Esophagus muscularis mucosa (tissue), 4 donors: Measurements from ENCODE around the gene SENP8. TPM values are rescaled to one million over a fixed set of nuclear protein-coding genes. Genes with fewer than 3 reads are reported as not detected.
"Not testable (repeated sequence)": the region's sequence is repeated elsewhere in the genome, so short reads cannot be mapped to it uniquely, and the experiment has no call there.

Experiments used
- DNase-seq: peaks from one replicate; pipeline ENCODE4 v3.0.0-alpha.2; 2017; ENCODE audit errors: extremely low spot score
- H3K27ac ChIP-seq, 4 donors: fragments of 200-600 bp; sonication (generic); replicated peaks in 1 of 4; 1 replicate in 3 of 4; 2 replicates in 1 of 4; pipeline ENCODE4 v1.5.1; 2016 to 2019; ENCODE audit warnings: mild to moderate bottlenecking in 1 of 4
- H3K27me3 ChIP-seq, 4 donors: fragments of 200-600 bp; sonication (generic); one replicate each; pipeline versions ENCODE4 v1.5.1 to v1.6.0; 2016 to 2019
- H3K36me3 ChIP-seq, 4 donors: fragments of 200-600 bp; sonication (generic); one replicate each; pipeline ENCODE4 v1.5.1; 2016 to 2019
- H3K4me1 ChIP-seq, 4 donors: fragments of 200-600 bp; sonication (generic); one replicate each; pipeline ENCODE4 v1.5.1; 2016 to 2019
- H3K4me3 ChIP-seq, 4 donors: fragments of 200-600 bp; sonication (generic); 1 replicate in 2 of 4; 2 replicates in 2 of 4; pipeline ENCODE4 v1.5.1; 2016 to 2019; ENCODE audit warnings: mild to moderate bottlenecking in 4 of 4, moderate library complexity in 1 of 4
- H3K9me3 ChIP-seq, 4 donors: fragments of 200-600 bp; sonication (generic); 1 replicate in 3 of 4; 2 replicates in 1 of 4; pipeline ENCODE4 v1.5.1; 2016 to 2019
- EP300 ChIP-seq: sonication (generic); formaldehyde crosslinking; IDR thresholded peaks from one replicate; pipeline ENCODE4 v1.6.1; 2017; ENCODE audit warnings: antibody characterized with exemption
- POLR2A ChIP-seq: fragments of 450-650 bp; IDR thresholded peaks from one replicate; pipeline ENCODE4 v1.6.1; 2017; ENCODE audit warnings: antibody characterized with exemption, moderate library complexity, mild to moderate bottlenecking, low read depth
- POLR2AphosphoS5 ChIP-seq, 2 donors: sonication (generic); formaldehyde crosslinking; IDR thresholded peaks; one replicate each; pipeline ENCODE4 v1.6.1; 2017; ENCODE audit warnings: antibody characterized with exemption in 2 of 2
- WGBS: methylation state at CpG from one replicate; pipeline ENCODE4 v1.1.5; 2018; 5-methylcytosine and 5-hydroxymethylcytosine counted together
- intact Hi-C: fragments of 100-400 bp; cut with DNase I; formaldehyde crosslinking; loops from one replicate; pipeline ENCODE4 v1.15.1; 2023
- total RNA-seq, 4 donors: library from RNA; depleted of rRNA; stranded (reverse); fragments of >200 nt; gene quantifications; one replicate each; pipeline versions ENCODE4 v1.1.0 to v1.2.1, GENCODE V29; 2016
- TF ChIP-seq, protein P1 (sequence below), 3 experiments: fragments of 200-600 bp in 2 of 3; fragments of 450-650 bp in 1 of 3; sonication (generic) in 2 of 3; IDR thresholded peaks; one replicate each; pipeline ENCODE4 v1.5.1; 2017 to 2019; ENCODE audit warnings: antibody characterized with exemption in 3 of 3, mild to moderate bottlenecking in 2 of 3, moderate library complexity in 1 of 3

The SENP8 gene
- total RNA-seq, 4 donors from 2014 or later: 1.7 to 2.4 (median 2.0) TPM

DNA sequence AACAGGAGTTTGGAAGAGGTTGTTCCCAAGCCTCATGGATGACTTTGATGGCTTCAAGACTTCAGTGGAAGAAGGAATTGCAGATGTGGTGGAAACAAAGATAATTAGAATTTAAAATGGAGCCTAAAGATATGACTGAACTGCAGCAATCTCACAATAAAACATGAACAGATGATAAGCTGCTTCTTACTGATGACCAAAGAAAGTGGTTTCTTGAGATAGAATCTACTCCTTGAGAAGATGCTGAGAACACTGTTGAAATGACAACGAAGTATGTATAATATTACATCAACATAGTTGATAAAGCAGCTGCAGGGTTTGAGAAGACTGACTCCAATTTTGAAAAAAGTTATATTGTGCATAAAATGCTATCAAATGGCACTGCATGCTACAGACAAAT is 21.4 kb upstream of the SENP8 start:
- Histone ChIP-seq H3K4me1 (peaks cover 2 to 20% (median 6%) of the 10 kb centered on the region in 4 donors), H3K36me3 (peaks cover 0 to 4% (median 0%) of the 10 kb centered on the region in 4 donors), H3K9me3 (no peaks in the 10 kb centered on the region), H3K27me3 (no peaks in the 10 kb centered on the region), H3K4me3 (no peak overlapping the region), H3K27ac (no peak overlapping the region)
- 97% methylated on average over 1 of the region's 1 CpG for WGBS
- TF ChIP-seq, protein P1, sequence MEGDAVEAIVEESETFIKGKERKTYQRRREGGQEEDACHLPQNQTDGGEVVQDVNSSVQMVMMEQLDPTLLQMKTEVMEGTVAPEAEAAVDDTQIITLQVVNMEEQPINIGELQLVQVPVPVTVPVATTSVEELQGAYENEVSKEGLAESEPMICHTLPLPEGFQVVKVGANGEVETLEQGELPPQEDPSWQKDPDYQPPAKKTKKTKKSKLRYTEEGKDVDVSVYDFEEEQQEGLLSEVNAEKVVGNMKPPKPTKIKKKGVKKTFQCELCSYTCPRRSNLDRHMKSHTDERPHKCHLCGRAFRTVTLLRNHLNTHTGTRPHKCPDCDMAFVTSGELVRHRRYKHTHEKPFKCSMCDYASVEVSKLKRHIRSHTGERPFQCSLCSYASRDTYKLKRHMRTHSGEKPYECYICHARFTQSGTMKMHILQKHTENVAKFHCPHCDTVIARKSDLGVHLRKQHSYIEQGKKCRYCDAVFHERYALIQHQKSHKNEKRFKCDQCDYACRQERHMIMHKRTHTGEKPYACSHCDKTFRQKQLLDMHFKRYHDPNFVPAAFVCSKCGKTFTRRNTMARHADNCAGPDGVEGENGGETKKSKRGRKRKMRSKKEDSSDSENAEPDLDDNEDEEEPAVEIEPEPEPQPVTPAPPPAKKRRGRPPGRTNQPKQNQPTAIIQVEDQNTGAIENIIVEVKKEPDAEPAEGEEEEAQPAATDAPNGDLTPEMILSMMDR (IDR thresholded peaks at IDR 0.05): no peak
- no peak for TF ChIP-seq POLR2AphosphoS5 (IDR thresholded peaks at IDR 0.05)
- DNase-seq: no peak
- intact Hi-C loops: no loop called here

DNA sequence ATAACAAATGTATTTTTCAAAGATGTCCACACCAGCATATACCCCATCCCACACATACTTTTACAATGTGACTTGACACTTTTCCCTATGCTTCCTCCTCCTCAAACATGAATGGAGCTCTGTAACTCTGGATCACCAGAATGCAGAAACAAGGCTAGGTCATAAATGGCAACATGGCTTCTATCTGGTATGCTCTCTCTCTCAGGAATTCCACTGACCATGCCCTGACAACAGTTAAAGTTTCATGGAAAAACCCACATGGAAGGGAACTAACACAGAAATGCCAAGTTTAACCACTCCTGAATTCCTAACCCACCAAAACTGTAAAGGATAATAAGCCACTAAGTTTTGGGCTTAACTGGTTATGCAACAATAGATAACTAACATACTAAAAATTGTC is 20.2 kb upstream of the SENP8 start:
- Histone ChIP-seq H3K4me3 (no peak overlapping the region), H3K9me3 (no peaks in the 10 kb centered on the region), H3K27ac (no peak overlapping the region), H3K27me3 (no peaks in the 10 kb centered on the region), H3K4me1 (peaks cover 1 to 17% (median 3%) of the 10 kb centered on the region in 4 donors), H3K36me3 (no peaks in the 10 kb centered on the region)
- intact Hi-C loops: no loop called here
- TF ChIP-seq, protein P1 (IDR thresholded peaks at IDR 0.05): no peak
- TF ChIP-seq POLR2A: no peak
- no peak for TF ChIP-seq EP300
- no peak for TF ChIP-seq POLR2AphosphoS5 (IDR thresholded peaks at IDR 0.05)
- DNase-seq: no peak

DNA sequence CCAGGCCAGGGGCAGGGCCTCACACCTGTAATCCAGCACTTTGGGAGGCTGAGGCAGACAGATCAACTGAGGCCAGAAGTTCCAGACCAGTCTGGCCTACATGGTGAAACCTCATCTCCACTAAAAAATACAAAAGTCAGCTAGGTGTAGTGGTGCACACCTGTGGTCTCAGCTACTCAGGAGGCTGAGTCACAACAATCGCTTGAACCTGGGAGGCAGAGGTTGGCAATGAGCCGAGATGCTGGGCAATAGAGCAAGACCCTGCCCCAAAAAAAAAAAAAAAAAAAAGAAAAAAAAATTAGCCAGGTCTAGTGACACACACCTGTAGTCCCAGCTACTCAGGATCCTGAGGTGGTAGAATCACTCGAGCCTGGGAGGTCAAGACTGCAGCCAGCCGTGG is 19.0 kb upstream of the SENP8 start:
- Histone ChIP-seq H3K27me3 (no peaks in the 10 kb centered on the region), H3K4me1 (peaks cover 6 to 25% (median 14%) of the 10 kb centered on the region in 4 donors), H3K9me3 (no peaks in the 10 kb centered on the region), H3K27ac (no peak overlapping the region), H3K36me3 (no peaks in the 10 kb centered on the region), H3K4me3 (no peak overlapping the region)
- 66% methylated on average over 4 of the region's 4 CpGs for WGBS
- TF ChIP-seq POLR2AphosphoS5 (IDR thresholded peaks at IDR 0.05) (no peak), POLR2A (no peak), EP300 (no peak)
- TF ChIP-seq, protein P1 (IDR thresholded peaks at IDR 0.05): no peak
- intact Hi-C loops: no loop called here
- DNase-seq: no peak

DNA sequence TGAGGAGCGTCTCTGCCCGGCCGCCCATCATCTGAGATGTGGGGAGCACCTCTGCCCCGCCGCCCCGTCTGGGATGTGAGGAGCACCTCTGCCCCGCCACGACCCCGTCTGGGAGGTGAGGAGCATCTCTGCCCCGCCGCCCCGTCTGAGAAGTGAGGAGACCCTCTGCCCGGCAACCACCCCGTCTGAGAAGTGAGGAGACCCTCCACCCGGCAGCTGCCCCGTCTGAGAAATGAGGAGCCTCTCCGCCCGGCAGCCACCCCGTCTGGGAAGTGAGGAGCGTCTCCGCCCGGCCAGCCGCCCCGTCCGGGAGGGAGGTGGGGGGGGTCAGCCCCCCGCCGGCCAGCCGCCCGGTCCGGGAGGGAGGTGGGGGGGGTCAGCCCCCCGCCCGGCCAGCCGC is 17.7 kb upstream of the SENP8 start:
- H3K4me3 ChIP-seq, H3K27ac ChIP-seq, H3K9me3 ChIP-seq, H3K27me3 ChIP-seq, intact Hi-C loops, DNase-seq, H3K36me3 ChIP-seq: not testable (repeated sequence)
- WGBS: 100% methylated on average over 2 of the region's 33 CpGs
- H3K4me1 ChIP-seq: peaks cover 6 to 37% (median 26%) of the 10 kb centered on the region in 4 donors

DNA sequence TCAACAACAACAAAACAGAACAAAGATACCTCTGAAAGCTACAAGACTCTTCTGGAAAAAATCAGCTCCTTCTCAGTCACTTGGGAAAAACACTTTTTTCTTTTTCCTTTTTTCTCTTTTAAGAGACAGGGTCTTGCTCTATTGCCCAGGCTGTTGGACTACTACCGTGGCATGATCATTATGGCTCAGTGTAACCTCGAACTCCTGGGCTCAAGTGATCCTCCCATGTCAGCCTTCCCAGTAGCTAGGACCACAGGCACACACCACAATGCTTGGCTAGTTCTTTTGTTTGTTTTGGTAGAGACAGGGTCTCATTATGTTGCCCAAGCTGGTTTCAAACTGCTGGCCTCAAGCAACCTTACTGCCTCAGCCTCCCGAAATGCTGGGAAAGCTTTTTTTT is 13.1 kb upstream of the SENP8 start:
- intact Hi-C loops: no loop called here
- DNase-seq: no peak
- Histone ChIP-seq H3K36me3 (no peaks in the 10 kb centered on the region), H3K27ac (no peak overlapping the region), H3K4me3 (no peak overlapping the region), H3K27me3 (no peaks in the 10 kb centered on the region), H3K4me1 (peaks cover 11 to 70% (median 50%) of the 10 kb centered on the region in 4 donors), H3K9me3 (no peaks in the 10 kb centered on the region)
- TF ChIP-seq, protein P1 (IDR thresholded peaks at IDR 0.05): no peak
- no peak for TF ChIP-seq POLR2AphosphoS5 (IDR thresholded peaks at IDR 0.05)
- 96% methylated on average over 3 of the region's 3 CpGs for WGBS
